Spleen (tissue), 7 donors: ENCODE measurements around the gene DNM3.

Experiments
- CTCF ChIP-seq, 11 experiments: fragments of 200-600 bp in 7 of 11; fragments of 450-650 bp in 4 of 11; sonication (generic) in 4 of 11; IDR thresholded peaks in 8 of 11; conservative IDR thresholded peaks in 3 of 11; 1 replicate in 7 of 11; 2 replicates in 4 of 11; pipeline versions ENCODE4 v1.4.0 to v1.8.0; 2016 to 2021; ENCODE audit warnings: antibody characterized with exemption in 11 of 11, inconsistent platforms in 4 of 11, mild to moderate bottlenecking in 1 of 11
- POLR2A ChIP-seq, 3 donors: fragments of 450-650 bp; IDR thresholded peaks; one replicate each; pipeline ENCODE4 v1.5.1; 2017; ENCODE audit warnings: antibody characterized with exemption in 3 of 3, mild to moderate bottlenecking in 1 of 3
- POLR2AphosphoS5 ChIP-seq, 3 donors: sonication (generic); formaldehyde crosslinking; IDR thresholded peaks; one replicate each; pipeline ENCODE4 v1.5.1; 2017; ENCODE audit warnings: antibody characterized with exemption in 3 of 3
- donor health status: DM: no; HTN: no; CAD: no; lungs with moderate emphysema.
- donor health status: DM: no; HTN: no; CAD: no.
- donor health status: DM: no; HTN: no; CAD: no.

DNA sequence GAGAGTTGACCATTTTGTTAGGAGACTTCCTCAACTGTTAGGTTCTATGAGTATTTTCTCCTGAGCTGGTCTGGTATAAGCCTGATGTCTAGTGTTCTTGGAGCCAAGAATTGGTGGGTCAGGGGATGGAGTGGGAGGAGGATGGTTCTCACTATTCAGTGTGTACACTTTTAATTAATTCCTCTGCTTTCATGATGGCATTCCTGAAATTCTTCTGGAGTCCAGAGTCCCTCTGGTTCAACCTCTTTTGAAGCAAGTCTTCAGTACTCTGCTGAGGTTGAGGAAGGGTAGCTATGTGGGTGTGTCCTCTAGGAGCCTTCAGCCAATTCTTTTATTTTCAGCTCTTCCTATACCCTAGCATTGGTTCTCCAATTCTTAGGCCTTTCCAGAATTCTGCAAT, 149.1 kb downstream of the DNM3 start:
- no peak for TF ChIP-seq POLR2A (IDR thresholded peaks at IDR 0.05)
- TF ChIP-seq CTCF (IDR thresholded peaks at IDR 0.05 in 8 of 11, conservative IDR thresholded peaks at IDR 0.05 in 3 of 11) = no peak
- TF ChIP-seq POLR2AphosphoS5 (IDR thresholded peaks at IDR 0.05) = no peak
